HEK293T (cell line): ENCODE data around the gene SNX1.

Experiments used
- CTBP1 ChIP-seq: fragments of 450-650 bp; IDR thresholded peaks from 2 replicates; pipeline ENCODE4 v1.6.1; 2016; ENCODE audit warnings: borderline replicate concordance
- FOXA1 ChIP-seq: fragments of 450-650 bp; IDR thresholded peaks from 2 replicates; pipeline ENCODE4 v1.6.1; 2016; ENCODE audit warnings: mild to moderate bottlenecking
- FOXK2 ChIP-seq: fragments of 450-650 bp; IDR thresholded peaks from 2 replicates; pipeline ENCODE4 v1.6.1; 2016; ENCODE audit warnings: mild to moderate bottlenecking
- HDGF ChIP-seq: fragments of 450-650 bp; IDR thresholded peaks from 2 replicates; pipeline ENCODE4 v1.6.1; 2017; ENCODE audit warnings: antibody characterized with exemption, borderline replicate concordance
- SP1 ChIP-seq: fragments of 450-650 bp; IDR thresholded peaks from 2 replicates; pipeline ENCODE4 v1.6.1; 2017
- SUZ12 ChIP-seq: fragments of 450-650 bp; IDR thresholded peaks from 2 replicates; pipeline ENCODE4 v1.6.1; 2016; ENCODE audit warnings: mild to moderate bottlenecking

DNA sequence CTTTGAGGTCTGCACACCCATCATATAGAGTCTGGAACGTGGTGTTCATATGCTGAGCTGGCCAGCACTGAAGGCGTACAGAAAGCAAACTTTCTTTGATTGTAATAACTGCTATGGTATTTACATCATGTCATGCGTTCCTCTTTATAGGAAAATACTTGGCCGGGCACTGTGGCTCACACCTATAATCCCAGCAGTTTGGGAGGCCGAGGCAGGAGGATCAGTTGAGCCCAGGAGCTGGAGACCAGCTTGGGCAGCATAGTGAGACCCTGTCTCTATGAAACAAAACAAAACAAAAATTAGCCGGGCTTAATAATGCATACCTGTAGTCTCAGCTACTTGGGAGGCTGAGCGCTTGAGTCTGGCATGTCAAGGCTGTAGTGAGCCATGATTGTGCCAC, 52.4 kb downstream of the SNX1 start:
- TF ChIP-seq CTBP1 (no peak), FOXA1 (no peak), SP1 (no peak), FOXK2 (no peak), HDGF (no peak), SUZ12 (no peak)
